DND-41 (cell line): ENCODE measurements around the gene PCBP4.
"Not testable (repeated sequence)": the region's sequence is repeated elsewhere in the genome, so short reads cannot be mapped to it uniquely, and the experiment has no call there.

Experiments
- ATAC-seq: fragments of 200-7000 bp; cut with Tn5 transposase; 3 replicates; pipeline ENCODE4 v1.9.1; 2021; ENCODE audit warnings: low read depth; ENCODE audit not compliant: insufficient read depth
- DNase-seq: peaks from one replicate; pipeline ENCODE4 v3.0.0-alpha.2; 2020
- H2AFZ ChIP-seq: 2 replicates; pipeline ENCODE4 v1.6.0; 2012; ENCODE audit warnings: low read depth, low read length
- H3K27ac ChIP-seq: 2 replicates; pipeline ENCODE4 v1.5.1; 2012; ENCODE audit warnings: low read length, inconsistent platforms
- H3K27me3 ChIP-seq: fragments of 200-600 bp; sonication (generic); 2 replicates; pipeline ENCODE4 v1.6.0; 2012; ENCODE audit warnings: low read length, mild to moderate bottlenecking, inconsistent platforms; ENCODE audit not compliant: insufficient read depth, poor library complexity
- H3K36me3 ChIP-seq: 2 replicates; pipeline ENCODE4 v1.5.1; 2012; ENCODE audit warnings: low read length, inconsistent platforms; ENCODE audit not compliant: insufficient read depth
- H3K4me1 ChIP-seq: 2 replicates; pipeline ENCODE4 v1.5.1; 2012; ENCODE audit warnings: mild to moderate bottlenecking, low read length; ENCODE audit not compliant: insufficient read depth
- H3K4me2 ChIP-seq: 2 replicates; pipeline ENCODE4 v1.6.0; 2012; ENCODE audit warnings: mild to moderate bottlenecking, moderate library complexity, low read length, inconsistent platforms; ENCODE audit not compliant: insufficient read depth
- H3K4me3 ChIP-seq, 2 experiments: fragments of 200-600 bp in 1 of 2; shearing (Covaris generic) in 1 of 2; 2 replicates each; pipeline ENCODE4 v1.5.1; 2012 to 2016; ENCODE audit warnings: inconsistent platforms in 2 of 2, low read length in 2 of 2, mild to moderate bottlenecking in 2 of 2, low read depth in 1 of 2, moderate library complexity in 1 of 2
- H3K79me2 ChIP-seq: 2 replicates; pipeline ENCODE4 v1.6.0; 2012; ENCODE audit warnings: low read length, inconsistent platforms; ENCODE audit not compliant: insufficient read depth
- H3K9ac ChIP-seq: 2 replicates; pipeline ENCODE4 v1.6.0; 2012; ENCODE audit warnings: low read depth, mild to moderate bottlenecking, inconsistent platforms, low read length, moderate library complexity
- H3K9me3 ChIP-seq: 2 replicates; pipeline ENCODE4 v1.5.1; 2012; ENCODE audit warnings: low read length, moderate library complexity, mild to moderate bottlenecking, inconsistent platforms; ENCODE audit not compliant: insufficient read depth, severe bottlenecking
- H4K20me1 ChIP-seq: 2 replicates; pipeline ENCODE4 v1.6.0; 2012; ENCODE audit warnings: low read length; ENCODE audit not compliant: insufficient read depth
- EZH2 ChIP-seq: IDR thresholded peaks from 3 replicates; pipeline ENCODE4 v1.6.1; 2012; ENCODE audit warnings: borderline replicate concordance, low read depth, mild to moderate bottlenecking, moderate library complexity, low read length, inconsistent platforms; ENCODE audit not compliant: severe bottlenecking
- TF ChIP-seq, protein P1 (sequence below): IDR thresholded peaks from 2 replicates; pipeline ENCODE4 v1.5.1; 2012; ENCODE audit warnings: borderline replicate concordance, low read length, moderate library complexity, mild to moderate bottlenecking; ENCODE audit not compliant: poor library complexity, severe bottlenecking; ENCODE audit errors: extremely low read depth

Gene PCBP4

DNA sequence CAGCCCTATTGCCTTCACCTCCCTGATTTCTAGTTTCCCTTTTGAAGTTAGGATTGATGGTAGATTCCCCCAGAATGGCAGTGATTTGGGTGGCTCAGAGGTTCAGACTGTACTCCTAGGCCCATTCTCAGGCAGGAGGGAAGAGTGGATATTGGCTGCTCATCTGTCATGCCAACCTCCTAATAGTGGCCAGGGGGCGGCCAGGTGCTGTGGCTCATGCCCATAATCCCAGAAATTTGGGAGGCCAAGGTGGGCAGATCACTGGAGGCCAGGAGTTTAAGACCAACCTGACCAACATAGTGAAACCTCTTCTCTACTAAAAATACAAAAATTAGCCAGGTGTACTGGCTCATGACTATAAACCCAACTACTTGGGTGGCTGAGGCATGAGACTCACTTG, 36.8 kb downstream of the PCBP4 start:
- Histone ChIP-seq H3K36me3 (peaks cover 26% of the 10 kb centered on the region), H3K4me1 (no peaks in the 10 kb centered on the region), H3K79me2 (no peaks in the 10 kb centered on the region), H3K4me2 (no peak overlapping the region), H4K20me1 (peaks cover 21% of the 10 kb centered on the region), H3K9ac (no peak overlapping the region), H3K4me3 (no peak overlapping the region), H3K9me3 (no peaks in the 10 kb centered on the region), H3K27me3 (no peaks in the 10 kb centered on the region), H2AFZ (no peak overlapping the region), H3K27ac (no peak overlapping the region)
- DNase-seq (no peak), ATAC-seq (no peak)
- TF ChIP-seq EZH2: no peak
- TF ChIP-seq, protein P1, sequence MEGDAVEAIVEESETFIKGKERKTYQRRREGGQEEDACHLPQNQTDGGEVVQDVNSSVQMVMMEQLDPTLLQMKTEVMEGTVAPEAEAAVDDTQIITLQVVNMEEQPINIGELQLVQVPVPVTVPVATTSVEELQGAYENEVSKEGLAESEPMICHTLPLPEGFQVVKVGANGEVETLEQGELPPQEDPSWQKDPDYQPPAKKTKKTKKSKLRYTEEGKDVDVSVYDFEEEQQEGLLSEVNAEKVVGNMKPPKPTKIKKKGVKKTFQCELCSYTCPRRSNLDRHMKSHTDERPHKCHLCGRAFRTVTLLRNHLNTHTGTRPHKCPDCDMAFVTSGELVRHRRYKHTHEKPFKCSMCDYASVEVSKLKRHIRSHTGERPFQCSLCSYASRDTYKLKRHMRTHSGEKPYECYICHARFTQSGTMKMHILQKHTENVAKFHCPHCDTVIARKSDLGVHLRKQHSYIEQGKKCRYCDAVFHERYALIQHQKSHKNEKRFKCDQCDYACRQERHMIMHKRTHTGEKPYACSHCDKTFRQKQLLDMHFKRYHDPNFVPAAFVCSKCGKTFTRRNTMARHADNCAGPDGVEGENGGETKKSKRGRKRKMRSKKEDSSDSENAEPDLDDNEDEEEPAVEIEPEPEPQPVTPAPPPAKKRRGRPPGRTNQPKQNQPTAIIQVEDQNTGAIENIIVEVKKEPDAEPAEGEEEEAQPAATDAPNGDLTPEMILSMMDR: no peak

- Histone ChIP-seq H2AFZ (no peak overlapping the region), H3K79me2 (no peaks in the 10 kb centered on the region), H3K36me3 (peaks cover 16% of the 10 kb centered on the region), H3K4me2 (no peak overlapping the region), H3K4me3 (no peak overlapping the region), H3K27ac (no peak overlapping the region), H3K4me1 (no peaks in the 10 kb centered on the region), H4K20me1 (peaks cover 20% of the 10 kb centered on the region), H3K27me3 (no peaks in the 10 kb centered on the region), H3K9me3 (no peaks in the 10 kb centered on the region), H3K9ac (no peak overlapping the region)
- ATAC-seq (peak; percentile 62; the same call in 2 of the 3 replicates), DNase-seq (no peak)
- TF ChIP-seq, protein P1: no peak
- TF ChIP-seq EZH2: no peak
These were observed 37.7 kb downstream of the PCBP4 start for GRCh38 chr3:51929420-51930003.

- H3K27ac ChIP-seq, H3K9ac ChIP-seq, H3K9me3 ChIP-seq, H2AFZ ChIP-seq, H3K4me3 ChIP-seq, DNase-seq, H3K4me2 ChIP-seq, ATAC-seq, H3K4me1 ChIP-seq, H3K79me2 ChIP-seq, H3K27me3 ChIP-seq: not testable (repeated sequence)
- Histone ChIP-seq H3K36me3 (peaks cover 11% of the 10 kb centered on the region), H4K20me1 (peaks cover 15% of the 10 kb centered on the region)
These were observed 38.3 kb downstream of the PCBP4 start for GRCh38 chr3:51928981-51929380.

GRCh38 chr3:51928438-51928837, 38.8 kb downstream of the PCBP4 start:
- Histone ChIP-seq H3K9me3 (no peaks in the 10 kb centered on the region), H4K20me1 (peaks cover 9% of the 10 kb centered on the region; the same call in 1 of the 2 replicates), H3K27me3 (no peaks in the 10 kb centered on the region), H3K4me2 (no peak overlapping the region), H3K4me3 (no peak overlapping the region), H3K4me1 (no peaks in the 10 kb centered on the region), H3K9ac (no peak overlapping the region), H3K27ac (no peak overlapping the region), H3K36me3 (peaks cover 6% of the 10 kb centered on the region), H3K79me2 (no peaks in the 10 kb centered on the region), H2AFZ (no peak overlapping the region)
- DNase-seq: no peak
- TF ChIP-seq EZH2: no peak
- TF ChIP-seq, protein P1: no peak
- no peak for ATAC-seq
